ENCODE results near the gene FASTKD3. TPM values are rescaled to one million over a fixed set of nuclear protein-coding genes. Genes with fewer than 3 reads are reported as not detected.

The FASTKD3 gene
- total RNA-seq, 1 experiment from 2014 or later, result 12.0 TPM

- Histone ChIP-seq H3K27ac (ENCODE audit: low read depth, low read length) (no peak overlapping the region), H3K4me2 (ENCODE audit: low read length) (no peak overlapping the region), H3K9me2 (ENCODE audit: insufficient read depth) (no peaks in the 10 kb centered on the region), H3K79me2 (ENCODE audit: insufficient read depth, low read length) (peaks cover 53% of the 10 kb centered on the region), H3K27me3 (ENCODE audit: insufficient read depth, low read length) (no peaks in the 10 kb centered on the region), H3K36me3 (ENCODE audit: control insufficient read depth in 1 of 2, insufficient read depth in 2 of 2, low read length in 2 of 2) (peaks cover 49 to 54% of the 10 kb centered on the region in 2 experiments), H3K4me3 (replicated peaks in 1 of 2; ENCODE audit: low read depth in 1 of 2, low read length in 2 of 2) (no peak overlapping the region), H3K9me3 (ENCODE audit: control insufficient read depth in 1 of 2, insufficient read depth in 1 of 2, low read depth in 1 of 2, low read length in 2 of 2) (no peaks in the 10 kb centered on the region), H3K9ac (ENCODE audit: low read length) (no peak overlapping the region), H3K4me1 (ENCODE audit: control insufficient read depth in 1 of 2, insufficient read depth in 2 of 2, low read length in 2 of 2) (no peaks in the 10 kb centered on the region), H4K20me1 (ENCODE audit: insufficient read depth) (peaks cover 8% of the 10 kb centered on the region; the same call in 1 of the 2 replicates), H2AFZ (ENCODE audit: low read depth, low read length, poor library complexity, severe bottlenecking) (no peak overlapping the region)
- no TSS peak for BruUV-seq (replicated peaks)
- TF ChIP-seq EZH2phosphoT487 (IDR thresholded peaks at IDR 0.05; ENCODE audit: borderline replicate concordance) (no peak), YY1 (IDR thresholded peaks at IDR 0.05; ENCODE audit: extremely low read depth, insufficient replicate concordance, low read depth, low read length) (no peak), ZBTB33 (IDR thresholded peaks at IDR 0.05; ENCODE audit: extremely low read depth, insufficient replicate concordance, low read length) (no peak), ELF1 (IDR thresholded peaks at IDR 0.05; ENCODE audit: borderline replicate concordance, low read depth) (no peak), EZH2 (IDR thresholded peaks at IDR 0.05) (no peak), SP1 (IDR thresholded peaks at IDR 0.05; ENCODE audit: low read depth) (no peak), JUND (IDR thresholded peaks at IDR 0.05) (no peak), TCF7L2 (IDR thresholded peaks at IDR 0.05; ENCODE audit: borderline replicate concordance, extremely low read depth, insufficient read depth, insufficient read length) (no peak), REST (IDR thresholded peaks at IDR 0.05; ENCODE audit: low read depth) (no peak), POLR2A (IDR thresholded peaks at IDR 0.05; ENCODE audit: borderline replicate concordance, extremely low read depth, insufficient read depth, insufficient read length) (no peak), SRF (IDR thresholded peaks at IDR 0.05; ENCODE audit: low read depth) (no peak), FOSL1 (IDR thresholded peaks at IDR 0.05; ENCODE audit: low read depth) (no peak)
- CTCF ChIA-PET, result no interaction called here
- POLR2A ChIA-PET, result no interaction called here
- ATAC-seq, result no peak
- RAD21 ChIA-PET (ENCODE audit: low non-redundant PET in 1 of 2, low total read pairs in 2 of 2, uncharacterized antibody in 2 of 2, unreplicated experiment in 2 of 2), result no interaction called here
- DNase-seq (ENCODE audit: low read depth, low spot score), result no peak
- intact Hi-C loops (cut with micrococcal nuclease), result no loop called here
Observed at GRCh38 chr5:7882926-7883325, 14.1 kb upstream of the FASTKD3 start.
